HG02759 (cell line): ENCODE results near the gene CAMTA1.
"Not testable (repeated sequence)": the region's sequence is repeated elsewhere in the genome, so short reads cannot be mapped to it uniquely, and the experiment has no call there.

ENCODE experiments used
- ATAC-seq: cut with Tn5 transposase; IDR thresholded peaks from one replicate; pipeline ENCODE4 v1.9.1; 2021; ENCODE audit warnings: mild to moderate bottlenecking, moderate library complexity; ENCODE audit not compliant: unreplicated experiment

The CAMTA1 gene

GRCh38 chr1:7586031-7586941, 801.0 kb downstream of the CAMTA1 start:
- no peak for ATAC-seq

GRCh38 chr1:7587108-7587772, 802.0 kb downstream of the CAMTA1 start:
- no peak for ATAC-seq

GRCh38 chr1:7587773-7588456, 802.7 kb downstream of the CAMTA1 start:
- ATAC-seq = no peak

- ATAC-seq = no peak
Measured at GRCh38 chr1:7588457-7588827, 803.2 kb downstream of the CAMTA1 start.

- ATAC-seq = no peak
Measured at GRCh38 chr1:7589080-7589735, 804.0 kb downstream of the CAMTA1 start.

- no peak for ATAC-seq
Measured at GRCh38 chr1:7589774-7590425, 804.6 kb downstream of the CAMTA1 start.

GRCh38 chr1:7590426-7590790, 805.2 kb downstream of the CAMTA1 start:
- ATAC-seq = no peak

GRCh38 chr1:7591565-7591964, 806.3 kb downstream of the CAMTA1 start:
- ATAC-seq = no peak

- no peak for ATAC-seq
Measured at GRCh38 chr1:7592120-7592798, 807.0 kb downstream of the CAMTA1 start.

GRCh38 chr1:7594002-7594713, 808.9 kb downstream of the CAMTA1 start:
- ATAC-seq = no peak

GRCh38 chr1:7594714-7595295, 809.6 kb downstream of the CAMTA1 start:
- no peak for ATAC-seq

- no peak for ATAC-seq
Measured at GRCh38 chr1:7595336-7595735, 810.1 kb downstream of the CAMTA1 start.

- no peak for ATAC-seq
Measured at GRCh38 chr1:7596126-7596965, 811.1 kb downstream of the CAMTA1 start.

GRCh38 chr1:7598058-7598457, 812.8 kb downstream of the CAMTA1 start:
- ATAC-seq = not testable (repeated sequence)

GRCh38 chr1:7604906-7605305, 819.7 kb downstream of the CAMTA1 start:
- not testable (repeated sequence) for ATAC-seq

GRCh38 chr1:7606096-7606495, 820.8 kb downstream of the CAMTA1 start:
- ATAC-seq = no peak

GRCh38 chr1:7607097-7607496, 821.8 kb downstream of the CAMTA1 start:
- ATAC-seq = no peak

GRCh38 chr1:7608628-7609305, 823.5 kb downstream of the CAMTA1 start:
- ATAC-seq = no peak
